ENCODE measurements around the gene RPS16. TPM values are rescaled to one million over a fixed set of nuclear protein-coding genes. Genes with fewer than 3 reads are reported as not detected.

The RPS16 gene
- total and polyA plus RNA-seq, 2 of the 13 experiments (the other 11 are each of a cell fraction or from before 2014, with no cell fraction given): 488 to 2,583 TPM

- TF ChIP-seq ARID5B (CRISPR knock-in tag; IDR thresholded peaks at IDR 0.05): peak; percentile 62; the same call in 1 of the 2 replicates
- no peak for TF ChIP-seq GABPA (IDR thresholded peaks at IDR 0.05; ENCODE audit: low read depth, low read length)
- TF ChIP-seq GABPA (CRISPR knock-in tag; IDR thresholded peaks at IDR 0.05; ENCODE audit: low read depth): peak; percentile 32
- TF ChIP-seq ERF (CRISPR knock-in tag; IDR thresholded peaks at IDR 0.05): no peak
- peak; percentile 64; the same call in 1 of the 2 replicates for TF ChIP-seq MTA1 (CRISPR knock-in tag; IDR thresholded peaks at IDR 0.05; ENCODE audit: borderline replicate concordance)
- peak; percentile 68 for TF ChIP-seq FOXP4 (CRISPR knock-in tag; IDR thresholded peaks at IDR 0.05)
- TF ChIP-seq ZSCAN5A (CRISPR knock-in tag; IDR thresholded peaks at IDR 0.05; ENCODE audit: borderline replicate concordance): no peak
- no peak for TF ChIP-seq HIC2 (CRISPR knock-in tag; IDR thresholded peaks at IDR 0.05; ENCODE audit: low read depth)
- no peak for TF ChIP-seq ZNF709 (CRISPR knock-in tag; IDR thresholded peaks at IDR 0.05)
- peak; percentile 36; the same call in 1 of the 2 replicates for TF ChIP-seq ARID3A (IDR thresholded peaks at IDR 0.05; ENCODE audit: low read depth, low read length)
- TF ChIP-seq MXI1 (IDR thresholded peaks at IDR 0.05; ENCODE audit: borderline replicate concordance, low read depth, low read length): peak; percentile 48; the same call in 1 of the 3 replicates
- TF ChIP-seq KAT2B (IDR thresholded peaks at IDR 0.05; ENCODE audit: borderline replicate concordance, low read depth, low read length): no peak
- peak; percentile 86 for TF ChIP-seq ZNF263 (CRISPR knock-in tag; IDR thresholded peaks at IDR 0.05)
These were observed 24.5 kb downstream of the RPS16 start (continued) for GRCh38 chr19:39411081-39411831.

Measured in HepG2 (cell line).